Endothelial cell of umbilical vein (primary cell): ENCODE measurements around the gene KIF26A. TPM values are rescaled to one million over a fixed set of nuclear protein-coding genes. Genes with fewer than 3 reads are reported as not detected.

ENCODE experiments used
- BruUV-seq: library from RNA; stranded (reverse); fragments of 400-500 nt; replicated peaks from 2 replicates; lab custom pipeline; 2021; lab: Mats Ljungman, UMichigan
- CTCF ChIA-PET: fragments of 300-600, 350-600 bp; sonication (Branson Sonifier 250); formaldehyde crosslinking; loops from one replicate; lab custom pipeline; 2021; ENCODE audit warnings: antibody characterized with exemption, inconsistent platforms; lab: Charles Lee
- POLR2A ChIA-PET: fragments of 300-600, 350-600 bp; sonication (Branson Sonifier 250); formaldehyde crosslinking; loops from one replicate; lab custom pipeline; 2021; ENCODE audit warnings: antibody characterized with exemption, inconsistent platforms; lab: Charles Lee
- DNase-seq: peaks from one replicate; pipeline ENCODE4 v3.0.0-alpha.2; 2011; ENCODE audit warnings: low read depth, low spot score
- FAIRE-seq: peaks from 2 replicates; lab custom pipeline; 2011; peaks lifted over from hg19 to GRCh38; lab: Jason Lieb, UNC
- H2AFZ ChIP-seq: 2 replicates; pipeline ENCODE4 v1.6.0; 2012; ENCODE audit warnings: low read depth, low read length, control low read depth, inconsistent platforms
- H3K27ac ChIP-seq: 2 replicates; pipeline ENCODE4 v1.5.1; 2011; ENCODE audit warnings: low read depth, mild to moderate bottlenecking, control low read depth, low read length, moderate library complexity; ENCODE audit not compliant: insufficient read depth
- H3K27me3 ChIP-seq, 2 experiments: 2 replicates each; pipeline versions ENCODE4 v1.6.0 to v1.6.1; 2011; ENCODE audit warnings: low read length in 2 of 2, mixed read lengths in 1 of 2; ENCODE audit not compliant: control insufficient read depth in 2 of 2, insufficient read depth in 2 of 2
- H3K36me3 ChIP-seq, 2 experiments: 2 replicates in 1 of 2; 3 replicates in 1 of 2; pipeline ENCODE4 v1.5.1; 2011; ENCODE audit warnings: low read length in 2 of 2, mild to moderate bottlenecking in 1 of 2, moderate library complexity in 1 of 2; ENCODE audit not compliant: control insufficient read depth in 2 of 2, insufficient read depth in 2 of 2; ENCODE audit errors: extremely low read depth in 1 of 2
- H3K4me1 ChIP-seq: 3 replicates; pipeline ENCODE4 v1.5.1; 2011; ENCODE audit warnings: mild to moderate bottlenecking, low read length; ENCODE audit not compliant: control insufficient read depth, insufficient read depth; ENCODE audit errors: extremely low read depth
- H3K4me2 ChIP-seq: 2 replicates; pipeline ENCODE4 v1.6.1; 2011; ENCODE audit warnings: low read length, control low read depth, mixed read lengths; ENCODE audit not compliant: insufficient read depth
- H3K4me3 ChIP-seq, 3 experiments: fragments of 200-600 bp in 1 of 3; sonication (generic), shearing (Covaris generic) in 1 of 3; replicated peaks in 1 of 3; 2 replicates each; pipeline ENCODE4 v1.5.1; 2011 to 2016; ENCODE audit warnings: control low read depth in 3 of 3, low read length in 3 of 3, mild to moderate bottlenecking in 2 of 3, inconsistent platforms in 1 of 3, low read depth in 1 of 3, moderate library complexity in 1 of 3; ENCODE audit not compliant: insufficient read depth in 1 of 3
- H3K79me2 ChIP-seq: 2 replicates; pipeline ENCODE4 v1.6.0; 2012; ENCODE audit warnings: low read length, inconsistent platforms; ENCODE audit not compliant: control insufficient read depth, insufficient read depth
- H3K9ac ChIP-seq: replicated peaks from 2 replicates; pipeline ENCODE3; 2011; ENCODE audit warnings: low read length, control low read depth; ENCODE audit not compliant: insufficient read depth; ENCODE audit errors: extremely low read depth
- H3K9me1 ChIP-seq: replicated peaks from 3 replicates; pipeline ENCODE4 v1.6.0; 2011; ENCODE audit warnings: mild to moderate bottlenecking, low read length; ENCODE audit not compliant: control insufficient read depth, insufficient read depth; ENCODE audit errors: extremely low read depth
- H3K9me3 ChIP-seq: replicated peaks from 2 replicates; pipeline ENCODE4 v1.5.1; 2012; ENCODE audit warnings: low read length, inconsistent platforms; ENCODE audit not compliant: control insufficient read depth, insufficient read depth
- H4K20me1 ChIP-seq: replicated peaks from 2 replicates; pipeline ENCODE3; 2011; ENCODE audit warnings: mild to moderate bottlenecking, low read length; ENCODE audit not compliant: control insufficient read depth, insufficient read depth; ENCODE audit errors: extremely low read depth
- GATA2 ChIP-seq: IDR thresholded peaks from 2 replicates; pipeline ENCODE4 v1.7.0; 2011; ENCODE audit warnings: low read depth, mild to moderate bottlenecking, moderate library complexity, mixed read lengths, low read length; ENCODE audit not compliant: insufficient read length, insufficient read depth
- JUN ChIP-seq: IDR thresholded peaks from 2 replicates; pipeline ENCODE4 v1.6.1; 2011; ENCODE audit warnings: borderline replicate concordance, low read depth; ENCODE audit not compliant: insufficient read length, insufficient read depth
- MAX ChIP-seq: IDR thresholded peaks from 2 replicates; pipeline ENCODE4 v1.6.1; 2011; ENCODE audit not compliant: insufficient read depth, insufficient read length
- MYC ChIP-seq: IDR thresholded peaks from one replicate; pipeline ENCODE4 v1.6.1; 2011; ENCODE audit warnings: mild to moderate bottlenecking, low read depth, low read length
- POLR2A ChIP-seq: IDR thresholded peaks from 2 replicates; pipeline ENCODE4 v1.6.1; 2012; ENCODE audit warnings: low read depth, mild to moderate bottlenecking, control low read depth, low read length
- POLR2AphosphoS5 ChIP-seq: IDR thresholded peaks from 2 replicates; pipeline ENCODE4 v1.6.1; 2012; ENCODE audit warnings: low read depth, mild to moderate bottlenecking, control low read depth, low read length, moderate library complexity; ENCODE audit not compliant: insufficient read depth
- dilution Hi-C: fragments of 300-500 bp; cut with MboI; formaldehyde crosslinking; loops from one replicate; pipeline ENCODE4 v1.15.0; 2019; ENCODE audit warnings: low sequenced_read_pairs; ENCODE audit not compliant: extremely low pct_ligation_motif_present
- intact Hi-C: fragments of 100-400 bp; cut with micrococcal nuclease; formaldehyde crosslinking; loops from one replicate; pipeline ENCODE4 v1.10.0; 2022
- polyA plus RNA-seq, 4 experiments: library from polyadenylated mRNA; depleted of rRNA in 3 of 4; stranded (reverse) in 3 of 4; unstranded in 1 of 4; fragments of >200 nt; gene quantifications; 2 replicates each; pipeline versions ENCODE4 v1.2.1 to v1.2.3, GENCODE V29; 2011 to 2012; ENCODE audit warnings: missing spikeins in 1 of 4
- total RNA-seq: library from RNA; stranded (reverse); gene quantifications from 2 replicates; pipeline ENCODE4 v1.2.3, GENCODE V29; 2021

Gene KIF26A
- total and polyA plus RNA-seq, 2 donors (not counting 3 experiments of a cell fraction or from before 2014, with no cell fraction given): 3.6 to 10.7 TPM

GRCh38 chr14:104159990-104160389 lies 21.6 kb downstream of the KIF26A start:
- Histone ChIP-seq H3K9me1 (no peaks in the 10 kb centered on the region), H2AFZ (no peak overlapping the region), H3K4me3 (no peak overlapping the region), H3K9ac (no peak overlapping the region), H3K79me2 (no peaks in the 10 kb centered on the region), H4K20me1 (no peaks in the 10 kb centered on the region), H3K27me3 (no peaks in the 10 kb centered on the region), H3K27ac (no peak overlapping the region), H3K4me1 (peaks cover 11% of the 10 kb centered on the region), H3K4me2 (no peak overlapping the region), H3K36me3 (peaks cover 0 to 2% of the 10 kb centered on the region in 2 experiments), H3K9me3 (no peaks in the 10 kb centered on the region)
- intact Hi-C loops (no loop called here), dilution Hi-C loops (no loop called here)
- CTCF ChIA-PET: no interaction called here
- POLR2A ChIA-PET: no interaction called here
- FAIRE-seq (no peak), DNase-seq (no peak)
- no TSS peak for BruUV-seq
- TF ChIP-seq MYC: no peak
- TF ChIP-seq MAX: no peak

GRCh38 chr14:104161602-104162367 lies 23.4 kb downstream of the KIF26A start:
- Histone ChIP-seq H3K27ac (no peak overlapping the region), H3K9ac (no peak overlapping the region), H3K4me1 (no peaks in the 10 kb centered on the region), H3K79me2 (no peaks in the 10 kb centered on the region), H4K20me1 (no peaks in the 10 kb centered on the region), H2AFZ (no peak overlapping the region), H3K4me3 (no peak overlapping the region), H3K27me3 (no peaks in the 10 kb centered on the region), H3K9me1 (no peaks in the 10 kb centered on the region), H3K4me2 (no peak overlapping the region), H3K36me3 (peaks cover 0 to 2% of the 10 kb centered on the region in 2 experiments), H3K9me3 (no peaks in the 10 kb centered on the region)
- DNase-seq: no peak
- POLR2A ChIA-PET: no interaction called here
- TF ChIP-seq POLR2AphosphoS5 (no peak), POLR2A (no peak), JUN (no peak), GATA2 (no peak)
- FAIRE-seq: no peak
- dilution Hi-C loops: no loop called here
- intact Hi-C loops: no loop called here
- CTCF ChIA-PET: no interaction called here
- no TSS peak for BruUV-seq
